Suprapubic skin (tissue), 4 donors: ENCODE measurements around the gene TAF11L10.

Source experiments
- CTCF ChIP-seq, 2 donors: fragments of 200-600 bp in 1 of 2; fragments of 450-650 bp in 1 of 2; sonication (generic) in 1 of 2; IDR thresholded peaks; one replicate each; pipeline ENCODE4 v1.5.1; 2016 to 2019; ENCODE audit warnings: antibody characterized with exemption in 2 of 2, mild to moderate bottlenecking in 1 of 2, moderate library complexity in 1 of 2
- EP300 ChIP-seq: sonication (generic); formaldehyde crosslinking; IDR thresholded peaks from one replicate; pipeline ENCODE4 v1.6.1; 2017; ENCODE audit warnings: antibody characterized with exemption
- POLR2A ChIP-seq, 2 donors: fragments of 450-650 bp; IDR thresholded peaks; one replicate each; pipeline ENCODE4 v1.6.1; 2017; ENCODE audit warnings: antibody characterized with exemption in 2 of 2, mild to moderate bottlenecking in 2 of 2, moderate library complexity in 2 of 2
- POLR2AphosphoS5 ChIP-seq, 3 donors: sonication (generic); formaldehyde crosslinking; IDR thresholded peaks; one replicate each; pipeline ENCODE4 v1.6.1; 2017; ENCODE audit warnings: antibody characterized with exemption in 3 of 3

GRCh38 chr5:17604951-17605350 is 7.3 kb upstream of the TAF11L10 start:
- no peak for TF ChIP-seq CTCF (IDR thresholded peaks at IDR 0.05)
- no peak for TF ChIP-seq POLR2AphosphoS5 (IDR thresholded peaks at IDR 0.05)
- no peak for TF ChIP-seq POLR2A (IDR thresholded peaks at IDR 0.05)
- TF ChIP-seq EP300, result no peak
